A549 (cell line): ENCODE data around the gene TMEM220. TPM values are rescaled to one million over a fixed set of nuclear protein-coding genes. Genes with fewer than 3 reads are reported as not detected.
A peak's percentile ranks its signal among the peaks of the same experiment; 100 is the strongest.

Experiments
- ATAC-seq, 2 experiments: fragments of 200-7000 bp in 1 of 2; fragments of >200 bp in 1 of 2; cut with Nextera tagmentation in 1 of 2; cut with Tn5 transposase in 1 of 2; 3 replicates each; pipeline versions ENCODE4 v1.8.0 to v1.9.1; 2018 to 2020; ENCODE audit warnings: mild to moderate bottlenecking in 1 of 2, moderate library complexity in 1 of 2
- CTCF ChIA-PET: fragments of 300-600 bp; sonication (Branson Sonifier 250); formaldehyde crosslinking; extraction: SDS; loops from one replicate; lab custom pipeline; 2021; ENCODE audit warnings: antibody characterized with exemption, inconsistent platforms; lab: Yijun Ruan, JAX
- POLR2A ChIA-PET: fragments of 350-600 bp; formaldehyde crosslinking; extraction: SDS; loops from one replicate; lab custom pipeline; 2021; ENCODE audit warnings: antibody characterized with exemption, inconsistent platforms; lab: Yijun Ruan, JAX
- DNase-seq, 2 experiments: peaks; one replicate each; pipeline versions ENCODE4 v3.0.0 to v3.0.0-alpha.2; 2011 to 2016; ENCODE audit warnings: low read depth in 1 of 2, low spot score in 1 of 2
- FAIRE-seq: peaks from 2 replicates; lab custom pipeline; 2011; peaks lifted over from hg19 to GRCh38; lab: Jason Lieb, UNC
- H3K27ac ChIP-seq, 2 experiments: fragments of >200 bp; sonication (Bioruptor Twin); formaldehyde crosslinking; 3 replicates each; pipeline ENCODE4 v1.5.1; 2016 to 2017
- H3K4me1 ChIP-seq: fragments of >200 bp; sonication (Bioruptor Twin); formaldehyde crosslinking; 3 replicates; pipeline ENCODE4 v1.6.1; 2016
- H3K4me2 ChIP-seq: fragments of >200 bp; sonication (Bioruptor Twin); formaldehyde crosslinking; 3 replicates; pipeline ENCODE4 v1.6.1; 2016
- H3K4me3 ChIP-seq: fragments of >200 bp; sonication (Bioruptor Twin); formaldehyde crosslinking; 3 replicates; pipeline ENCODE4 v1.5.1; 2016
- H3K9me3 ChIP-seq: fragments of >200 bp; sonication (Bioruptor Twin); formaldehyde crosslinking; 3 replicates; pipeline ENCODE4 v1.6.1; 2016
- ATOH8 ChIP-seq: fragments of 250-450 bp; sonication (Bioruptor Pico); IDR thresholded peaks from 2 replicates; pipeline ENCODE4 v1.5.0; 2020; ENCODE audit warnings: low read depth, mild to moderate bottlenecking, moderate library complexity
- BHLHE40 ChIP-seq: IDR thresholded peaks from 2 replicates; pipeline ENCODE4 v1.6.1; 2012; ENCODE audit warnings: low read depth, low read length, inconsistent platforms
- CEBPB ChIP-seq, 2 experiments: fragments of >200 bp in 1 of 2; sonication (Bioruptor Twin) in 1 of 2; formaldehyde crosslinking in 1 of 2; IDR thresholded peaks; 2 replicates each; pipeline ENCODE4 v1.6.1; 2012 to 2016
- CHD4 ChIP-seq: fragments of 200-600 bp; sonication (generic); IDR thresholded peaks from 2 replicates; pipeline ENCODE4 v1.6.1; 2016; ENCODE audit warnings: antibody characterized with exemption, mild to moderate bottlenecking, borderline replicate concordance
- CTCF ChIP-seq: fragments of >200 bp; sonication (Bioruptor Twin); formaldehyde crosslinking; IDR thresholded peaks from 3 replicates; pipeline ENCODE4 v1.5.1; 2016
- EHF ChIP-seq: fragments of 250-450 bp; sonication (Bioruptor Pico); IDR thresholded peaks from 2 replicates; pipeline ENCODE4 v1.5.0; 2020; ENCODE audit warnings: mild to moderate bottlenecking
- EHMT2 ChIP-seq: fragments of 200-600 bp; sonication (generic); IDR thresholded peaks from 2 replicates; pipeline ENCODE4 v1.6.1; 2016; ENCODE audit warnings: antibody characterized with exemption, low read depth, mild to moderate bottlenecking, moderate library complexity
- ELK1 ChIP-seq: fragments of 150-350 bp; IDR thresholded peaks from 2 replicates; pipeline ENCODE4 v1.6.1; 2014; ENCODE audit warnings: low read depth, mild to moderate bottlenecking, low read length
- EP300 ChIP-seq, 2 experiments: fragments of >200 bp; sonication (Bioruptor Twin); formaldehyde crosslinking; IDR thresholded peaks; 2 replicates in 1 of 2; 3 replicates in 1 of 2; pipeline ENCODE4 v1.6.1; 2016 to 2017
- GATA3 ChIP-seq: IDR thresholded peaks from 2 replicates; pipeline ENCODE4 v1.6.1; 2012; ENCODE audit warnings: borderline replicate concordance
- HDAC2 ChIP-seq: fragments of 200-600 bp; sonication (generic); IDR thresholded peaks from 2 replicates; pipeline ENCODE4 v1.6.1; 2016
- HEYL ChIP-seq: fragments of 250-450 bp; sonication (Bioruptor Pico); IDR thresholded peaks from 2 replicates; pipeline ENCODE4 v1.8.0; 2021; ENCODE audit warnings: mild to moderate bottlenecking, moderate library complexity
- HOXB5 ChIP-seq: fragments of 250-450 bp; sonication (Bioruptor Pico); IDR thresholded peaks from 2 replicates; pipeline ENCODE4 v1.5.0; 2020; ENCODE audit warnings: mild to moderate bottlenecking, moderate library complexity
- JUN ChIP-seq, 2 experiments: fragments of >200 bp; sonication (Bioruptor Twin); formaldehyde crosslinking; IDR thresholded peaks; 2 replicates in 1 of 2; 3 replicates in 1 of 2; pipeline ENCODE4 v1.6.1; 2016 to 2017
- JUNB ChIP-seq: fragments of >200 bp; sonication (Bioruptor Twin); formaldehyde crosslinking; IDR thresholded peaks from 2 replicates; pipeline ENCODE4 v1.6.1; 2016
- KDM1A ChIP-seq: fragments of 200-600 bp; sonication (generic); IDR thresholded peaks from 2 replicates; pipeline ENCODE4 v1.6.1; 2016; ENCODE audit warnings: low read depth, mild to moderate bottlenecking
- KDM5A ChIP-seq: fragments of 200-600 bp; sonication (generic); IDR thresholded peaks from 2 replicates; pipeline ENCODE4 v1.6.1; 2016; ENCODE audit warnings: antibody characterized with exemption, mild to moderate bottlenecking
- MAFK ChIP-seq: fragments of 450-650 bp; IDR thresholded peaks from 2 replicates; pipeline ENCODE4 v1.6.1; 2014; ENCODE audit not compliant: partially characterized antibody
- MAZ ChIP-seq: fragments of 150-350 bp; IDR thresholded peaks from 2 replicates; pipeline ENCODE4 v1.6.1; 2014; ENCODE audit warnings: antibody characterized with exemption, low read depth, low read length, borderline replicate concordance
- MYC ChIP-seq: IDR thresholded peaks from 2 replicates; pipeline ENCODE4 v1.6.1; 2012; ENCODE audit warnings: mild to moderate bottlenecking, inconsistent platforms, low read length, improper control_type of control experiment, borderline replicate concordance
- NR3C1 ChIP-seq: fragments of >200 bp; sonication (Bioruptor Twin); formaldehyde crosslinking; IDR thresholded peaks from 3 replicates; pipeline ENCODE4 v1.6.1; 2017
- PHF8 ChIP-seq: fragments of 200-600 bp; sonication (generic); IDR thresholded peaks from 2 replicates; pipeline ENCODE4 v1.6.1; 2016; ENCODE audit warnings: low read depth, mild to moderate bottlenecking, antibody characterized with exemption, moderate library complexity, borderline replicate concordance
- POLR2AphosphoS2 ChIP-seq: conservative IDR thresholded peaks from 2 replicates; pipeline ENCODE4 v1.6.1; 2012; ENCODE audit warnings: low read length, improper control_type of control experiment, inconsistent platforms
- RARB ChIP-seq: fragments of 250-450 bp; sonication (Bioruptor Pico); IDR thresholded peaks from 2 replicates; pipeline ENCODE4 v1.8.0; 2021; ENCODE audit warnings: mild to moderate bottlenecking, moderate library complexity
- RFX5 ChIP-seq: fragments of 450-650 bp; IDR thresholded peaks from 2 replicates; pipeline ENCODE4 v1.7.1; 2014; ENCODE audit warnings: antibody characterized with exemption, mild to moderate bottlenecking, moderate library complexity
- SMC3 ChIP-seq: fragments of >200 bp; sonication (Bioruptor Twin); formaldehyde crosslinking; IDR thresholded peaks from 3 replicates; pipeline ENCODE4 v1.6.1; 2018; ENCODE audit warnings: inconsistent platforms
- TP53 ChIP-seq: fragments of 250-450 bp; sonication (Bioruptor Pico); IDR thresholded peaks from 2 replicates; pipeline ENCODE4 v1.5.0; 2021; ENCODE audit warnings: mild to moderate bottlenecking, moderate library complexity
- ZC3H11A ChIP-seq: fragments of 450-650 bp; IDR thresholded peaks from 2 replicates; pipeline ENCODE4 v1.6.1; 2014; ENCODE audit warnings: antibody characterized with exemption, mild to moderate bottlenecking
- ZSCAN20 ChIP-seq: fragments of 250-450 bp; sonication (Bioruptor Pico); IDR thresholded peaks from 2 replicates; pipeline ENCODE4 v1.8.0; 2022; ENCODE audit warnings: mild to moderate bottlenecking, moderate library complexity
- WGBS: methylation state at CpG from one replicate; pipeline ENCODE4 v1.1.6; 2017; ENCODE audit errors: missing lambda C conversion rate; 5-methylcytosine and 5-hydroxymethylcytosine counted together
- polyA plus RNA-seq, 4 experiments: library from polyadenylated mRNA; depleted of rRNA in 3 of 4; stranded (reverse); fragments of >200 nt; fragmentation: RNase III in 1 of 4; extraction: RNeasy Plus Mini Kit Qiagen cat#74134 plus additional on column Dnase treatment in 1 of 4; gene quantifications; 2 replicates in 3 of 4; 3 replicates in 1 of 4; pipeline ENCODE4 v1.2.3, GENCODE V29; 2011 to 2017
- TF ChIP-seq, protein P1 (sequence below): fragments of >200 bp; sonication (Bioruptor Twin); formaldehyde crosslinking; IDR thresholded peaks from 3 replicates; pipeline ENCODE4 v1.6.1; 2016

The TMEM220 gene
- polyA plus RNA-seq, 2 of the 4 experiments (the other 2 are of a cell fraction), result 3.8 to 6.3 TPM

DNA sequence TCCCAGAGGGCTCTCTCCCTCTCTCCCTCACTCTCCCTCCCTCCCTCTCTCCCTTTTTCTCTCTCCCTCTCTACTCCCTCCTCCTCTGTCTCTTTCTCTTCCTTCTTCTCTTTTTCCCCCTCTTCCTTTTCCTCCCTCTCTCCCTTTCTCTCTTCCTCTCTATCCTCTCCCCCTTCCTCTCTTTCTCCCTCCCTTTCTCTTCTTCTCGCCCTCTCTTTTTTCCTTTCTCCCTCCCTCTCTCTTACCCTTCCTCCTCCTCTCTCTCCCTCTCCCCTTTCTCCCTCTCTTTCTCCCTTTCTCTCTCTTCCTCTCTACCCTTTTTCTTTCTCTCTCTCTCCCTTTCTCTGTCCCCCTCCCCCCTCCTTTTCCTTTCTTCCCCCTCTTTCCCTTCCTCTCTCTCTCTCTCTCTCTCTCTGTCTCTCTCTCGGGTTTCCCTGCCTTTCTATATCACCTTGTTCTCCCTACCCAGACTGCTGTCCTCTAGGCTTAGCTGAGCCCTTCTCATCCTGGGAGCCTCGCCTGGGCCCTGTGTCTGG is 25.8 kb upstream of the TMEM220 start:
- H3K9me3 ChIP-seq, result no peaks in the 10 kb centered on the region
- H3K27ac ChIP-seq, result peak overlapping the region in 1 of 2 experiments; percentile 26; a peak in 1 of 6 replicates
- CTCF ChIA-PET, result interaction anchor here (0.7 to 3.2 kb wide), 4 partner anchors 14 to 89 kb away, joined by 3 to 24 read pairs (median 3); no protein-coding TSS in a partner anchor
- no peak overlapping the region for H3K4me2 ChIP-seq
- H3K4me3 ChIP-seq, result no peak overlapping the region
- ATAC-seq (no peak; a peak in 1 of 6 replicates), FAIRE-seq (no peak), DNase-seq (no peak)
- H3K4me1 ChIP-seq, result no peaks in the 10 kb centered on the region
- TF ChIP-seq KDM1A (no peak), JUN (IDR thresholded peaks at IDR 0.05) (no peak), EHF (CRISPR knock-in tag) (no peak), CTCF (no peak), SMC3 (no peak), POLR2AphosphoS2 (no peak), NR3C1 (no peak), EHMT2 (no peak), ELK1 (no peak), TP53 (CRISPR knock-in tag) (no peak), EP300 (IDR thresholded peaks at IDR 0.05) (no peak), HDAC2 (no peak), RARB (no peak), JUNB (no peak), RFX5 (no peak), ZSCAN20 (no peak), HEYL (no peak)
- TF ChIP-seq, protein P1, sequence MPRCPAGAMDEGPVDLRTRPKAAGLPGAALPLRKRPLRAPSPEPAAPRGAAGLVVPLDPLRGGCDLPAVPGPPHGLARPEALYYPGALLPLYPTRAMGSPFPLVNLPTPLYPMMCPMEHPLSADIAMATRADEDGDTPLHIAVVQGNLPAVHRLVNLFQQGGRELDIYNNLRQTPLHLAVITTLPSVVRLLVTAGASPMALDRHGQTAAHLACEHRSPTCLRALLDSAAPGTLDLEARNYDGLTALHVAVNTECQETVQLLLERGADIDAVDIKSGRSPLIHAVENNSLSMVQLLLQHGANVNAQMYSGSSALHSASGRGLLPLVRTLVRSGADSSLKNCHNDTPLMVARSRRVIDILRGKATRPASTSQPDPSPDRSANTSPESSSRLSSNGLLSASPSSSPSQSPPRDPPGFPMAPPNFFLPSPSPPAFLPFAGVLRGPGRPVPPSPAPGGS, result no peak
- POLR2A ChIA-PET, result no interaction called here
- 42% methylated on average over 3 of the region's 3 CpGs for WGBS

- CTCF ChIA-PET, result interaction anchor here (0.7 to 3.2 kb wide), 7 partner anchors 12 to 122 kb away, joined by 3 to 24 read pairs (median 3); no protein-coding TSS in a partner anchor
- Histone ChIP-seq H3K27ac (peak overlapping the region in 1 of 2 experiments; percentile 26; a peak in 1 of 6 replicates), H3K4me2 (no peak overlapping the region)
- TF ChIP-seq POLR2AphosphoS2, result no peak
- TF ChIP-seq MAFK, result no peak
- TF ChIP-seq MAZ, result no peak
- TF ChIP-seq KDM5A, result no peak
- no peak for TF ChIP-seq ATOH8 (CRISPR knock-in tag)
- no peak for TF ChIP-seq SMC3
- no peak for TF ChIP-seq GATA3
- no peak for TF ChIP-seq MYC
- no peak for TF ChIP-seq CHD4
- no peak for TF ChIP-seq HOXB5 (CRISPR knock-in tag)
- TF ChIP-seq BHLHE40, result no peak
- TF ChIP-seq JUN (IDR thresholded peaks at IDR 0.05), result no peak
- TF ChIP-seq ZC3H11A, result no peak
- no peak for TF ChIP-seq PHF8
- no peak for TF ChIP-seq KDM1A
- no peak for TF ChIP-seq EHMT2
- no peak for TF ChIP-seq CEBPB (IDR thresholded peaks at IDR 0.05)
- TF ChIP-seq, all 56 proteins: peak for 0
- DNase-seq, result no peak
- peak; percentile 30 to 42; a peak in 3 of 6 replicates for ATAC-seq
- 75% methylated on average over 14 of the region's 14 CpGs for WGBS
- H3K4me1 ChIP-seq, result no peaks in the 10 kb centered on the region
- FAIRE-seq, result no peak
- no peaks in the 10 kb centered on the region for H3K9me3 ChIP-seq
- no peak overlapping the region for H3K4me3 ChIP-seq
- POLR2A ChIA-PET, result no interaction called here
Observed at GRCh38 chr17:10754861-10755591, 25.2 kb upstream of the TMEM220 start.
